GM12864 (cell line): ENCODE data around the gene LIPC.

Experiments used
- DNase-seq: peaks from one replicate; pipeline ENCODE4 v3.0.0-alpha.2; 2011; ENCODE audit warnings: low read depth
- H3K4me3 ChIP-seq: 2 replicates; pipeline ENCODE4 v1.5.1; 2011; ENCODE audit warnings: mild to moderate bottlenecking, low read depth, low read length, control low read depth
- CTCF ChIP-seq: IDR thresholded peaks from 2 replicates; pipeline ENCODE4 v1.5.1; 2011; ENCODE audit warnings: low read depth, mild to moderate bottlenecking, moderate library complexity, low read length, control low read depth, inconsistent platforms; ENCODE audit errors: missing control alignments

Gene LIPC

GRCh38 chr15:58528188-58528870 is 96.5 kb downstream of the LIPC start:
- TF ChIP-seq CTCF: no peak
- no peak overlapping the region for H3K4me3 ChIP-seq
- no peak for DNase-seq

GRCh38 chr15:58529041-58529440 is 97.2 kb downstream of the LIPC start:
- no peak for TF ChIP-seq CTCF
- DNase-seq: no peak
- H3K4me3 ChIP-seq: no peak overlapping the region

GRCh38 chr15:58530056-58530590 is 98.3 kb downstream of the LIPC start:
- DNase-seq: no peak
- no peak overlapping the region for H3K4me3 ChIP-seq
- no peak for TF ChIP-seq CTCF

- no peak for TF ChIP-seq CTCF
- no peak for DNase-seq
- no peak overlapping the region for H3K4me3 ChIP-seq
These were observed 100.3 kb downstream of the LIPC start for GRCh38 chr15:58532126-58532525.

- DNase-seq: no peak
These were observed 102.8 kb downstream of the LIPC start for GRCh38 chr15:58534556-58534955.

GRCh38 chr15:58535337-58535736 is 103.5 kb downstream of the LIPC start:
- no peak for DNase-seq
- TF ChIP-seq CTCF: no peak
- H3K4me3 ChIP-seq: no peak overlapping the region

More at GRCh38 chr15:58534556-58534955, 102.8 kb downstream of the LIPC start:
- H3K4me3 ChIP-seq: no peak overlapping the region
- TF ChIP-seq CTCF: no peak

GRCh38 chr15:58535894-58536293 is 104.1 kb downstream of the LIPC start:
- TF ChIP-seq CTCF: no peak
- no peak overlapping the region for H3K4me3 ChIP-seq
- no peak for DNase-seq
